Smooth muscle cell of the coronary artery (primary cell): ENCODE results near the gene ZNF607. TPM values are rescaled to one million over a fixed set of nuclear protein-coding genes. Genes with fewer than 3 reads are reported as not detected.

Experiments used
- total RNA-seq: library from RNA; depleted of rRNA; stranded (reverse); fragments of >200 nt; gene quantifications from 2 replicates; pipeline ENCODE4 v1.2.3, GENCODE V29; 2014; ENCODE audit warnings: low replicate concordance

The ZNF607 gene
- 4.4 and 6.4 TPM in 2 replicates for total RNA-seq

GRCh38 chr19:37719111-37719926 is at the start of gene ZNF607:
ZNF607 (minus strand) TSS chr19:37719761; CDS start chr19:37711618, 8,143 bp downstream.

GRCh38 chr19:37655301-37655688 is 64.3 kb downstream of the ZNF607 start, which contains the start of gene ZFP30:
ZFP30 (minus strand) TSS chr19:37655465; CDS start chr19:37647822, 7,643 bp downstream.

Other genes starting within 250 kb of the ZNF607 start
- 1.6 and 2.2 TPM in 2 replicates for gene ZNF793, start 212.8 kb downstream of the ZNF607 start, total RNA-seq
- 3.2 and 3.7 TPM in 2 replicates for gene ZNF571, start 125.0 kb downstream of the ZNF607 start, total RNA-seq
- 0.30 and 1.3 TPM in 2 replicates for gene ZNF540, start 124.9 kb downstream of the ZNF607 start, total RNA-seq
- 7.1 and 13.5 TPM in 2 replicates for gene ZFP30, start 64.3 kb downstream of the ZNF607 start, total RNA-seq
- gene ZNF573, start 59.8 kb upstream of the ZNF607 start, total RNA-seq: 3.5 and 3.7 TPM in 2 replicates
- under 0.01 TPM in 1 of 2 replicates, not detected in the other for gene WDR87, start 186.8 kb upstream of the ZNF607 start, total RNA-seq
- 7.3 and 8.9 TPM in 2 replicates for gene SIPA1L3, start 187.4 kb upstream of the ZNF607 start, total RNA-seq